WTC11 (cell line): ENCODE results near the gene IP6K2. TPM values are rescaled to one million over a fixed set of nuclear protein-coding genes. Genes with fewer than 3 reads are reported as not detected.
A peak's percentile ranks its signal among the peaks of the same experiment; 100 is the strongest.

Experiments used
- ATAC-seq: fragments of 200-7000 bp; cut with Tn5 transposase; 2 replicates; pipeline ENCODE4 v1.10.0; 2021; ENCODE audit warnings: mild to moderate bottlenecking, moderate library complexity
- CTCF ChIA-PET: fragments of 300-600 bp; sonication (Branson Sonifier 250); formaldehyde crosslinking; loops from one replicate; lab custom pipeline; 2021; ENCODE audit warnings: antibody characterized with exemption; lab: Charles Lee
- POLR2A ChIA-PET: fragments of 350-600 bp; sonication (Branson Sonifier 250); formaldehyde crosslinking; loops from one replicate; lab custom pipeline; 2021; ENCODE audit warnings: antibody characterized with exemption; lab: Charles Lee
- DNase-seq: peaks from one replicate; pipeline ENCODE4 v3.0.0; 2021; ENCODE audit warnings: low spot score
- H3K27ac Mint-ChIP-seq: 2 replicates; pipeline ENCODE4 v1.8.0; 2021; ENCODE audit warnings: mixed read lengths
- H3K27me3 Mint-ChIP-seq: 2 replicates; pipeline ENCODE4 v1.8.0; 2021; ENCODE audit warnings: low read depth, mild to moderate bottlenecking, moderate library complexity, mixed read lengths
- H3K36me3 Mint-ChIP-seq: 2 replicates; pipeline ENCODE4 v1.8.0; 2021; ENCODE audit warnings: mixed read lengths
- H3K4me1 Mint-ChIP-seq: 2 replicates; pipeline ENCODE4 v1.8.0; 2022; ENCODE audit warnings: mixed read lengths
- H3K4me3 Mint-ChIP-seq: 2 replicates; pipeline ENCODE4 v1.8.0; 2021; ENCODE audit warnings: mild to moderate bottlenecking, moderate library complexity, mixed read lengths
- H3K9me3 Mint-ChIP-seq: 2 replicates; pipeline ENCODE4 v1.8.0; 2021; ENCODE audit warnings: mixed read lengths
- ARID4B ChIP-seq: sonication (generic); formaldehyde crosslinking; IDR thresholded peaks from 2 replicates; pipeline ENCODE4 v1.8.0; 2023; ENCODE audit warnings: missing genetic modification reagents, mild to moderate bottlenecking, borderline replicate concordance
- ATF6 ChIP-seq: sonication (generic); formaldehyde crosslinking; IDR thresholded peaks from 2 replicates; pipeline ENCODE4 v1.8.1; 2023; ENCODE audit warnings: mild to moderate bottlenecking, missing genetic modification reagents
- CBFB ChIP-seq: sonication (generic); formaldehyde crosslinking; IDR thresholded peaks from 2 replicates; pipeline ENCODE4 v1.8.1; 2022; ENCODE audit warnings: mild to moderate bottlenecking, low read depth, missing genetic modification reagents
- E2F5 ChIP-seq: sonication (generic); formaldehyde crosslinking; IDR thresholded peaks from 2 replicates; pipeline ENCODE4 v1.8.1; 2022; ENCODE audit warnings: mild to moderate bottlenecking, moderate library complexity, missing genetic modification reagents
- FOXK1 ChIP-seq: sonication (generic); formaldehyde crosslinking; IDR thresholded peaks from 2 replicates; pipeline ENCODE4 v1.8.0; 2022; ENCODE audit warnings: mild to moderate bottlenecking, moderate library complexity, missing genetic modification reagents
- JUN ChIP-seq: sonication (generic); formaldehyde crosslinking; IDR thresholded peaks from 2 replicates; pipeline ENCODE4 v1.8.0; 2023; ENCODE audit warnings: mild to moderate bottlenecking, missing genetic modification reagents
- KAT7 ChIP-seq: sonication (generic); formaldehyde crosslinking; IDR thresholded peaks from 2 replicates; pipeline ENCODE4 v1.8.1; 2023; ENCODE audit warnings: missing genetic modification reagents, mild to moderate bottlenecking, borderline replicate concordance
- NR2C2 ChIP-seq: sonication (generic); formaldehyde crosslinking; IDR thresholded peaks from 2 replicates; pipeline ENCODE4 v1.8.0; 2022; ENCODE audit warnings: mild to moderate bottlenecking, missing genetic modification reagents
- RORB ChIP-seq: fragments of 250-450 bp; sonication (Bioruptor Pico); IDR thresholded peaks from 2 replicates; pipeline ENCODE4 v1.9.0; 2021; ENCODE audit warnings: mild to moderate bottlenecking
- SOX15 ChIP-seq: fragments of 250-450 bp; sonication (Bioruptor Pico); IDR thresholded peaks from 2 replicates; pipeline ENCODE4 v1.9.0; 2021; ENCODE audit warnings: mild to moderate bottlenecking
- TEAD4 ChIP-seq: sonication (generic); formaldehyde crosslinking; IDR thresholded peaks from 2 replicates; pipeline ENCODE4 v1.8.0; 2022; ENCODE audit warnings: mild to moderate bottlenecking, missing genetic modification reagents
- ZNF317 ChIP-seq: sonication (generic); formaldehyde crosslinking; IDR thresholded peaks from 2 replicates; pipeline ENCODE4 v1.8.1; 2023; ENCODE audit warnings: low read depth, mild to moderate bottlenecking, moderate library complexity, missing genetic modification reagents, borderline replicate concordance
- ZNF423 ChIP-seq: fragments of 250-450 bp; sonication (Bioruptor Pico); IDR thresholded peaks from 2 replicates; pipeline ENCODE4 v2.1.2; 2022; ENCODE audit warnings: mild to moderate bottlenecking, moderate library complexity
- total RNA-seq: library from RNA; stranded (reverse); gene quantifications from 3 replicates; pipeline ENCODE4 v1.2.3, GENCODE V29; 2021

IP6K2 gene
- total RNA-seq, 1 experiment from 2014 or later, result 123 TPM

- peak; percentile 33; the same call in 1 of the 2 replicates for TF ChIP-seq ARID4B (CRISPR knock-in tag)
- TF ChIP-seq ZNF423, result no peak
- TF ChIP-seq CBFB (CRISPR knock-in tag), result no peak
Observed at GRCh38 chr3:48656061-48656840, 60.8 kb downstream of the IP6K2 start (continued).

GRCh38 chr3:48655606-48656005 is 61.4 kb downstream of the IP6K2 start:
- Mint-ChIP-seq H3K27me3 (peaks cover 4% of the 10 kb centered on the region; the same call in 1 of the 2 replicates), H3K4me3 (peak overlapping the region; percentile 63), H3K4me1 (peaks cover 13% of the 10 kb centered on the region)
- ChIA-PET POLR2A (interaction anchor here (2.5 kb wide), 1 partner anchor 20 kb away, joined by 13 read pairs; the partner anchor contains the start of gene SLC26A6), CTCF (interaction anchor here (0.6 to 4.6 kb wide), 5 partner anchors 15 to 98 kb away, joined by 3 to 46 read pairs (median 6); partner anchors contain the start of gene SLC26A6)
- ATAC-seq, result no peak
- TF ChIP-seq E2F5 (CRISPR knock-in tag) (no peak), NR2C2 (CRISPR knock-in tag) (no peak), TEAD4 (no peak), KAT7 (CRISPR knock-in tag) (no peak), ATF6 (CRISPR knock-in tag) (no peak), JUN (CRISPR knock-in tag) (no peak), FOXK1 (CRISPR knock-in tag) (no peak), ZNF317 (no peak)
- TF ChIP-seq, all 79 proteins: peak for 0
- no peak for DNase-seq
- H3K27ac Mint-ChIP-seq, result peak overlapping the region; percentile 27; the same call in 1 of the 2 replicates
- peaks cover 6% of the 10 kb centered on the region; the same call in 1 of the 2 replicates for H3K9me3 Mint-ChIP-seq
- H3K36me3 Mint-ChIP-seq, result peaks cover 41% of the 10 kb centered on the region

GRCh38 chr3:48655063-48655462 is 62.0 kb downstream of the IP6K2 start:
- DNase-seq, result no peak
- TF ChIP-seq RORB (CRISPR knock-in tag), result no peak
- TF ChIP-seq SOX15 (CRISPR knock-in tag), result no peak
- Mint-ChIP-seq H3K27me3 (peaks cover 4% of the 10 kb centered on the region; the same call in 1 of the 2 replicates), H3K9me3 (peaks cover 6% of the 10 kb centered on the region; the same call in 1 of the 2 replicates), H3K4me1 (peaks cover 13% of the 10 kb centered on the region), H3K36me3 (peaks cover 37% of the 10 kb centered on the region), H3K27ac (peak overlapping the region; percentile 27; the same call in 1 of the 2 replicates), H3K4me3 (peak overlapping the region; percentile 63)
- ChIA-PET CTCF (interaction anchor here (1.7 to 4.6 kb wide), 3 partner anchors 14 to 22 kb away, joined by 4 to 46 read pairs (median 7); partner anchors contain the start of gene SLC26A6), POLR2A (interaction anchor here (2.5 kb wide), 1 partner anchor 20 kb away, joined by 13 read pairs; the partner anchor contains the start of gene SLC26A6)
- no peak for ATAC-seq
